LNCaP clone FGC (cell line): ENCODE results near the gene PRKCE.

Experiments
- DNase-seq: peaks from one replicate; pipeline ENCODE4 v3.0.0-alpha.2; 2011; ENCODE audit warnings: low read depth
- H3K4me3 ChIP-seq: 2 replicates; pipeline ENCODE4 v1.5.1; 2011; ENCODE audit warnings: mild to moderate bottlenecking, low read depth, low read length, control low read depth
- TF ChIP-seq, protein P1 (sequence below): IDR thresholded peaks from 2 replicates; pipeline ENCODE4 v1.5.1; 2012; ENCODE audit warnings: mild to moderate bottlenecking; ENCODE audit not compliant: control insufficient read depth, insufficient read depth; ENCODE audit errors: extremely low read depth

PRKCE gene

DNA sequence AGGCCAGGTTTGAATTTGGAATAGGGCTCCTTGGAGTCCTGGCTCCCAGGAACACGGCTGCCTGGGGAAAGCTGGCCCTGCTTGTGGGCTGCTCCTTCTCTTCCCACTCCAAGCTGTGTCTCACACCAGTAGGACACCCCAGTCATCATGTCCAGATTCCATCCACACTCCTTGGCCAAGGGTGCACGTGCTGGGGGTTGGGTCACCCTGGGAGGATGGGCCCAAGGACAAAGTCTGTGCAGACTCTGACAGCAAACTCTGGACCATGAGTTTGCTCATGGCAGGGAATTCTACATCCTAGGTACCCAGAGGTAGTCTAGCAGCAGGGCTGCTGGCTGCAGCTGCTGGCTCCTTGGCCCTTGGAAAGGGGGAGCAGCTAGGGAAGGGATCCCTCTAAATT, 543.4 kb downstream of the PRKCE start:
- TF ChIP-seq, protein P1, sequence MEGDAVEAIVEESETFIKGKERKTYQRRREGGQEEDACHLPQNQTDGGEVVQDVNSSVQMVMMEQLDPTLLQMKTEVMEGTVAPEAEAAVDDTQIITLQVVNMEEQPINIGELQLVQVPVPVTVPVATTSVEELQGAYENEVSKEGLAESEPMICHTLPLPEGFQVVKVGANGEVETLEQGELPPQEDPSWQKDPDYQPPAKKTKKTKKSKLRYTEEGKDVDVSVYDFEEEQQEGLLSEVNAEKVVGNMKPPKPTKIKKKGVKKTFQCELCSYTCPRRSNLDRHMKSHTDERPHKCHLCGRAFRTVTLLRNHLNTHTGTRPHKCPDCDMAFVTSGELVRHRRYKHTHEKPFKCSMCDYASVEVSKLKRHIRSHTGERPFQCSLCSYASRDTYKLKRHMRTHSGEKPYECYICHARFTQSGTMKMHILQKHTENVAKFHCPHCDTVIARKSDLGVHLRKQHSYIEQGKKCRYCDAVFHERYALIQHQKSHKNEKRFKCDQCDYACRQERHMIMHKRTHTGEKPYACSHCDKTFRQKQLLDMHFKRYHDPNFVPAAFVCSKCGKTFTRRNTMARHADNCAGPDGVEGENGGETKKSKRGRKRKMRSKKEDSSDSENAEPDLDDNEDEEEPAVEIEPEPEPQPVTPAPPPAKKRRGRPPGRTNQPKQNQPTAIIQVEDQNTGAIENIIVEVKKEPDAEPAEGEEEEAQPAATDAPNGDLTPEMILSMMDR, result no peak
- no peak for DNase-seq
- no peak overlapping the region for H3K4me3 ChIP-seq

DNA sequence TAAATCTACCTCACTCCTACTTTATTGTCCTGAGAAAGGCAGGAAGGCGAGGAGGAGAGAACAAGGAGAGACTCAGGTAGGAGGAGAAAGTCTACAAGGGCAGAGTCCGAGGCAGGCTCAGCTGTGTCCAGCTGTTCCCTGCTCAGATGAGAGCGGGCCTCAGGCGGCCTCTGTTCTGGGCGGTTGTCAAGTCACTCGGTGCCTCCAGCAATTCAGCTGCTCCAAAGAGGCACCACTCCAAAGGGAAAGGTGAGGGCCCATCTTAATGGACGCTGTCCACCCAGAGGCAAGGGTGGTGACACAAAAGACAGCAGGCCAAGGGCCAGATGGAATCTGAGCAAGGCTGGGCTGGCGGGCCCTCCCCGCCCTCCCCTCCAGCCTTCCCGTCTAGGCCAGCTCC, 544.3 kb downstream of the PRKCE start:
- no peak for DNase-seq
- TF ChIP-seq, protein P1, result no peak
- H3K4me3 ChIP-seq, result no peak overlapping the region

DNA sequence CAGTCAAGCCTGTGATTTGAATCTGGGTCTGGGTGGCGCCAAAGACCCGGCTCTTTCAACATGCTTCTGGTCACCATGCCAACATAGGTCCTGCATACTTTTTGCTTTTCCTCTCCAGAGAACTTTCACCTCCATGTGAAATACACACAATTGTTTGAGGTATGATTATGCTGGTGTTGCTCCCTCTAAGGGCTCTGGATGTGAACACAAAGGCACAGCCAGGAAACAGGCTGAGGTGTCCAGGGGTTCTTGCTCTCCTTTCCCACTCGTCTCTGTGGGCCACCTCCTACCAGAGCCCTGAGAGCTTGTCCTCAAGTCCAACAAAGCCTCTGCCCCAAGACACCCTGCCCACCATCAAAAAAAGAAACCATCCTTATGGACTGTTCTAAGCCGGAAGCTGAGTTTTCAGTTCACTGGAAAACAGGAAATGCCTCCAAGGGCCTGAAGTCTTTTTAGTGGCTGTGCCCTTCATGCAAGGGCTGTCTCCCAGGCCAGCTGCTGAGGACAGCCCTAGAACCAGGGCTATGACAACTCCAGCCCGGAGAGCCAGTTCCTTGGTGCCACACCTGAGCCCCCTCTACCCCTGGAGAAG, 545.5 kb downstream of the PRKCE start:
- DNase-seq, result no peak
- H3K4me3 ChIP-seq, result no peak overlapping the region
- TF ChIP-seq, protein P1, result no peak

DNA sequence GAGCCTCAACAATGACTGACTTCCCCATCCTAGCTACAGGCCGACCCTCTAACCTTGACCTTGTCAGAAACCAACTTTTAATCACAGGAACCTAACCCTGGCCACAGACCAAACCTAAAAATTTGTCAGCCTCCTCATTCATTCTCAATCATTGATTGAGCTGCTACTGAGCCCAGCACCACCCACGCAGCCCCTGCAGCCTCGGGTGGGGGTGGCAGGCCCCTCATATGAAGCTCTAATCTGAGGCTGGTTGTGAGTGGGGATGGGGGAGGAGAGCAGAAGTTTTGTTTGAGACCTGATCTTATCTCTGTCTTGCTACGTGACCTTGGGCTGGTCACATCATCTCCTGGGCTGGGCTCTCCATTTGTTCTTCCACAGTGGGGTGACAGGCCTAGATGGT, 546.2 kb downstream of the PRKCE start:
- TF ChIP-seq, protein P1, result no peak
- DNase-seq, result no peak
- H3K4me3 ChIP-seq, result no peak overlapping the region

DNA sequence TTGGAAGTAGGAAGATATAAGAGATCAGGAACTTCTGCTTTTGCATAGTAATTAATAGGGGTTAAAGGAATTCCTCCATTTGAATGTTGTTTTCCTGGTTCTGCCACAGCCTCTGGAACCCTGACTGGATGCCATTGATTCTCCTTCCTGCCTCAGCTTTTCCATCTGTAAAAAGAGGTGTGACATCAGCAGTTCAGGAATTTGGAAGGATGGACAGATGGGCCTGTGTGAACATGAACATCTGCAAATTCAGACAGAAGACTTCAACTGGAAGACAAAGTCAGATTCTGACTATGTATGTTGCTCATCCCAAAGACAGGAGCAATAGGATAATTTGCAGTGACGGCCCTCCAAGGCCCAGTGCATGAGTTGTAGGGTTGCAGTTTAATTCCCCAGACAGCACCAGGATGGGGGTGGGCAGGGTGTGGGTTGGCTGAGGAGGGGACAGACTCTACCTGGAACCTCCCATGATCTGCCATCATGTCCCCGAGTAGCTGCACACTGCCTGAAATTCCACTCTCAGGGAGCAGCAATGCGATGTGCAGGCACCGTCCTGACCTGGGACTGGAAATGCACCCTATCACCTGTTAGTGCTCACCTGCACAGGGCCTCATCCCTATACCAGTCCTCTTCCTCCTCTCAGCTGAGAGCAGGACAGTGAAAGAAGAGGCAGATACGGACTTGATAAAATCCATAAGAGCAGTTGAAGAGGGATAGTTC, 546.8 kb downstream of the PRKCE start:
- TF ChIP-seq, protein P1, result no peak
- no peak for DNase-seq
- H3K4me3 ChIP-seq, result no peak overlapping the region

DNA sequence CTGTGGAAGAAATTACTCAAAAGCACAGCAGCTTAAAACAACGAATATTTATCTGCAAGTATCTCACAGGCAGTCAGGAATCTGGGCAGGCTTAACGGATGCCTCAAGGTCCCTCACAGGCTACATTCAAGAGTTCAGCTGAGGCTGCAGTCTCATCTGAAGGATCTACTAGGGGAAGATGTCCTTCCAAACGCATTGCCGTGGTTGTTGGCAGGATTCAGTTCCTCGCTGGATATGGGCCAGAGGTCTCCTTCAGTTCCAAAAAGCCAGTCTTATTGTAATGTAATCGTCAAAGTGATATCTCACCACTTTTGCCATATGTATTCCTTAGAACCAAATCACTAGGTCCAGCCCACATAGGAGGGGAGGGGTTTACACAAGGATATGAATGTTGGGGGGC, 547.5 kb downstream of the PRKCE start:
- no peak overlapping the region for H3K4me3 ChIP-seq
- no peak for DNase-seq
- TF ChIP-seq, protein P1, result no peak

DNA sequence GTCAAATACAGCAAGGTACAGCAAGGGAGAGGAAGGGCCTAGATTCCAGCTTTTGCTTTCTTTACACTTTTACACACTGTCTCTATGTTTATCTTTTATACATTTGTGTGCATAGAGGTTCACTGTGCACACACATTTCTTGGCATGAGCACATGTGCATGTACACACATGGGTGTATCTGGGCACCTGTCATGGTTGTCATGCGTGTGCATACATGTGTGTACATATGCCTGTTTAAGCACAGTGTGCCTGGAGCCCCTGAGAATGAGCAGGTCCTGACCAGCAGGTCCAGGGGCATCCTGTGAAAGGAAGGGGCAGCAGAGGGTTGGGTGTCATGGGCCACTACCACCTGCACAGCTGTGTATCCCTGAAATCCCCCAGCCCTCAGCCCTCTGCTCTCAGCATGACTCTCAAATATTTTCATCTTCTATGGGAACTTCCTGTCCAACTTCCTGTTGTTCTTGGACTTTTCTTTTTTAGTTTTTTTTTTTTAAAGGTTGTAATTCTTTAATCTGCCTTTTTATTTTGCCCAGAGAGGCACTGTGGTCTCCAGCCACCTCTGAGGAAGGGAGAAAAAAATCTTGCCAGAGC, 548.7 kb downstream of the PRKCE start:
- no peak for DNase-seq
- no peak overlapping the region for H3K4me3 ChIP-seq
- TF ChIP-seq, protein P1, result no peak
